ENCODE results near the gene OR5C1. TPM values are rescaled to one million over a fixed set of nuclear protein-coding genes. Genes with fewer than 3 reads are reported as not detected.

Gene OR5C1
- total RNA-seq, 1 donor from 2014 or later, result not detected

- H3K36me3 Mint-ChIP-seq (ENCODE audit: low read depth, unreplicated experiment), result peaks cover 8% of the 10 kb centered on the region
- no peak for DNase-seq (ENCODE audit: low spot score)
- peaks cover 1% of the 10 kb centered on the region for H3K27me3 Mint-ChIP-seq (ENCODE audit: unreplicated experiment)
- no peak overlapping the region for H3K27ac Mint-ChIP-seq (ENCODE audit: unreplicated experiment)
- H3K9me3 Mint-ChIP-seq (ENCODE audit: unreplicated experiment), result peaks cover 4% of the 10 kb centered on the region
- no peak overlapping the region for H3K4me3 Mint-ChIP-seq (ENCODE audit: unreplicated experiment)
- H3K4me1 Mint-ChIP-seq (ENCODE audit: unreplicated experiment), result peaks cover 3% of the 10 kb centered on the region
- TF ChIP-seq CTCF (IDR thresholded peaks at IDR 0.05; ENCODE audit: unreplicated experiment), result no peak
Measured at GRCh38 chr9:122786338-122786737, 2.4 kb upstream of the OR5C1 start.

- H3K4me1 Mint-ChIP-seq (ENCODE audit: unreplicated experiment), result peaks cover 7% of the 10 kb centered on the region
- no peak overlapping the region for H3K27ac Mint-ChIP-seq (ENCODE audit: unreplicated experiment)
- H3K9me3 Mint-ChIP-seq (ENCODE audit: unreplicated experiment), result no peaks in the 10 kb centered on the region
- H3K36me3 Mint-ChIP-seq (ENCODE audit: low read depth, unreplicated experiment), result peaks cover 8% of the 10 kb centered on the region
- no peak for TF ChIP-seq CTCF (IDR thresholded peaks at IDR 0.05; ENCODE audit: unreplicated experiment)
- no peak overlapping the region for H3K4me3 Mint-ChIP-seq (ENCODE audit: unreplicated experiment)
- no peak for DNase-seq (ENCODE audit: low spot score)
- H3K27me3 Mint-ChIP-seq (ENCODE audit: unreplicated experiment), result peaks cover 3% of the 10 kb centered on the region
Measured at GRCh38 chr9:122789256-122790046, 718 bp downstream of the OR5C1 start.

DNA sequence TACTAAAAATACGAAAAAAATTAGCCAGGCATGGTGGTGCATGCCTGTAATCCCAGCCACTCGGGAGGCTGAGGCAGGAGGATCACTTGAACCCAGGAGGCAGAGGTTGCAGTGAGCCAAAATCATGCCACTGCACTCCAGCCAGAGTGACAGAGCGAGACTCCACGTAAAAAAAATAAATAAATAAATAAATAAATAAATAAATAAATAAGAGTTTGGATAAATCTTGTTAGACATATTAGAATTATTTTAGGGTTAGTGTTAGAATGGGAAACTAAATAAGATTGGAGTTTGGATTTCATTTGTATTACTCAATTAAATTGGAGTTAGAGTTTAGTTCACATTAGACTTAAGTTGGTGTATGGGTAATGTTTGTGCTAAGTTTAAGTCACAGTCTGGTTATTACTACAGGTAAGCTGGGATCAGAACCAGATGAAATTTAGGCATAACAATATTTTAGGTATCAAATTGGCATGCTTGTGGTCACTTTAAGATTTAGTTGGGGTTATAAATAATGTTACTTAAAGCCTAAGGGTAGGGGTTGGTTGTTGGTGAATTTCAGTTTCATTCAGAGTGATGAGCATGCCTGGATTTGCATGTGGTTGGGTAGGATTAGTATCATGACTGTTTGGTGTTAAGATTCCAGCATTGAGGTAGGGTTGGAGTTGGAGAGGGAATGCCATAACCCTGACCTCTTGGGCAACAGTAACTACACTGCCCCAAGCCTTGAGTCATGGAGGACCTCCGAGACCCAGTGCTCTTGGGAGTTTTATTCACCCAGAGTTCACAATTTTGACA, 3.3 kb downstream of the OR5C1 start:
- Mint-ChIP-seq H3K27me3 (ENCODE audit: unreplicated experiment) (peaks cover 3% of the 10 kb centered on the region), H3K36me3 (ENCODE audit: low read depth, unreplicated experiment) (peaks cover 8% of the 10 kb centered on the region), H3K9me3 (ENCODE audit: unreplicated experiment) (no peaks in the 10 kb centered on the region), H3K27ac (ENCODE audit: unreplicated experiment) (no peak overlapping the region), H3K4me1 (ENCODE audit: unreplicated experiment) (peaks cover 7% of the 10 kb centered on the region), H3K4me3 (ENCODE audit: unreplicated experiment) (no peak overlapping the region)
- DNase-seq (ENCODE audit: low spot score), result no peak
- TF ChIP-seq CTCF (IDR thresholded peaks at IDR 0.05; ENCODE audit: unreplicated experiment), result no peak

GRCh38 chr9:122797316-122798063, 8.8 kb downstream of the OR5C1 start:
- Mint-ChIP-seq H3K36me3 (ENCODE audit: low read depth, unreplicated experiment) (no peaks in the 10 kb centered on the region), H3K4me1 (ENCODE audit: unreplicated experiment) (peaks cover 4% of the 10 kb centered on the region), H3K27ac (ENCODE audit: unreplicated experiment) (no peak overlapping the region), H3K27me3 (ENCODE audit: unreplicated experiment) (peaks cover 16% of the 10 kb centered on the region), H3K4me3 (ENCODE audit: unreplicated experiment) (no peak overlapping the region), H3K9me3 (ENCODE audit: unreplicated experiment) (no peaks in the 10 kb centered on the region)
- no peak for DNase-seq (ENCODE audit: low spot score)
- TF ChIP-seq CTCF (IDR thresholded peaks at IDR 0.05; ENCODE audit: unreplicated experiment), result no peak

All from endothelial cell (in vitro differentiated cells).